ENCODE measurements around the gene WDR18. TPM values are rescaled to one million over a fixed set of nuclear protein-coding genes. Genes with fewer than 3 reads are reported as not detected.

Gene WDR18
- total RNA-seq, 4 donors from 2014 or later, result 25.0 to 52.6 (median 42.2) TPM

DNA sequence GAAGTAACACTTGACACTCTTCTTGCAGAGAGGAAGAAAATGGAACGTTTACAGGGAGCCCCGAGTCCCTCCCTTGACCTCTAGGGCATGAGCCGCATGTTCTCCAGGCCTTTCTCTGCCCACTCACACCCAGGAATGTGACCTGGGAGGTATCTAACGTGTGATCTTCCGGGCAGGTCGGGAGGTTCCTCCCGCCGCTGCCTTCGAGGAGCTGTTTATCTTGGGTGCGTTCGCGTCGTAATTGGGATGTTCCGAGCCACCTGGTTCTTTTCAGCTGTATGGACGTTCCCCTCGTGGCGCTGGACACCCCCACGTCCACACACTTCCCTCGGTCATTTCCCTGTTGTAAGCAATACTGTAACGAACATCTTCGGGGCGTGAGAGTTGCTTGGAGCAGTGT lies 44.7 kb upstream of the WDR18 start:
- Histone ChIP-seq H3K4me1 (peaks cover 50% of the 10 kb centered on the region), H3K9me3 (no peaks in the 10 kb centered on the region), H3K36me3 (no peaks in the 10 kb centered on the region), H3K27ac (no peak overlapping the region), H3K27me3 (no peaks in the 10 kb centered on the region), H3K4me3 (no peak overlapping the region)
- whole genome bisulfite sequencing, result 88% methylated on average over 21 of the region's 22 CpGs
- TF ChIP-seq, protein P1, sequence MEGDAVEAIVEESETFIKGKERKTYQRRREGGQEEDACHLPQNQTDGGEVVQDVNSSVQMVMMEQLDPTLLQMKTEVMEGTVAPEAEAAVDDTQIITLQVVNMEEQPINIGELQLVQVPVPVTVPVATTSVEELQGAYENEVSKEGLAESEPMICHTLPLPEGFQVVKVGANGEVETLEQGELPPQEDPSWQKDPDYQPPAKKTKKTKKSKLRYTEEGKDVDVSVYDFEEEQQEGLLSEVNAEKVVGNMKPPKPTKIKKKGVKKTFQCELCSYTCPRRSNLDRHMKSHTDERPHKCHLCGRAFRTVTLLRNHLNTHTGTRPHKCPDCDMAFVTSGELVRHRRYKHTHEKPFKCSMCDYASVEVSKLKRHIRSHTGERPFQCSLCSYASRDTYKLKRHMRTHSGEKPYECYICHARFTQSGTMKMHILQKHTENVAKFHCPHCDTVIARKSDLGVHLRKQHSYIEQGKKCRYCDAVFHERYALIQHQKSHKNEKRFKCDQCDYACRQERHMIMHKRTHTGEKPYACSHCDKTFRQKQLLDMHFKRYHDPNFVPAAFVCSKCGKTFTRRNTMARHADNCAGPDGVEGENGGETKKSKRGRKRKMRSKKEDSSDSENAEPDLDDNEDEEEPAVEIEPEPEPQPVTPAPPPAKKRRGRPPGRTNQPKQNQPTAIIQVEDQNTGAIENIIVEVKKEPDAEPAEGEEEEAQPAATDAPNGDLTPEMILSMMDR (IDR thresholded peaks at IDR 0.05), result no peak
- TF ChIP-seq EP300 (IDR thresholded peaks at IDR 0.05) (no peak), POLR2A (IDR thresholded peaks at IDR 0.05) (no peak), POLR2AphosphoS5 (IDR thresholded peaks at IDR 0.05) (no peak)
- DNase-seq (ENCODE audit: low spot score in 2 of 2), result no peak

DNA sequence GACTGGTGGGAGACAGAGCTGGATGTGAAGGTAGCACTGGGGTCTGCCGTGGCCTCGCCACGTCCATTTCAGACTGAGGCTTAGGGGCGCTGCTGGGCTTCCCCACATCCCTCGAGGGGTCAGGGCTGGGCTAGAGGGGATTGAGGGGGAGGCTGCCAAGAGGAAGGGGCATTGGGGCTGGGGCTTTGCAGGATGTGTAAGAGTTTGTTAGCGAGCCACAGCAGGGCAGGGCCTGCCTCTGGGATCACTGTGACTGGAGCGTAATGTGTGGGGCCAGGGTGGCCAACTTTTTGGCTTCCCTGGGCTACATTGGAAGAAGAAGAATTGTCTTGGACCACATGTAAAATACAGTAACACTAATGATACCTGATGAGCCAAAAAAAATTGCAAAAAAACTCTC lies 44.2 kb upstream of the WDR18 start:
- H3K27ac ChIP-seq, result no peak overlapping the region
- no peak overlapping the region for H3K4me3 ChIP-seq
- no peaks in the 10 kb centered on the region for H3K9me3 ChIP-seq
- H3K4me1 ChIP-seq, result peaks cover 49% of the 10 kb centered on the region
- TF ChIP-seq POLR2AphosphoS5 (IDR thresholded peaks at IDR 0.05), result no peak
- WGBS, result 96% methylated on average over 7 of the region's 7 CpGs
- H3K27me3 ChIP-seq, result no peaks in the 10 kb centered on the region
- H3K36me3 ChIP-seq, result no peaks in the 10 kb centered on the region
- no peak for DNase-seq (ENCODE audit: low spot score in 2 of 2)

DNA sequence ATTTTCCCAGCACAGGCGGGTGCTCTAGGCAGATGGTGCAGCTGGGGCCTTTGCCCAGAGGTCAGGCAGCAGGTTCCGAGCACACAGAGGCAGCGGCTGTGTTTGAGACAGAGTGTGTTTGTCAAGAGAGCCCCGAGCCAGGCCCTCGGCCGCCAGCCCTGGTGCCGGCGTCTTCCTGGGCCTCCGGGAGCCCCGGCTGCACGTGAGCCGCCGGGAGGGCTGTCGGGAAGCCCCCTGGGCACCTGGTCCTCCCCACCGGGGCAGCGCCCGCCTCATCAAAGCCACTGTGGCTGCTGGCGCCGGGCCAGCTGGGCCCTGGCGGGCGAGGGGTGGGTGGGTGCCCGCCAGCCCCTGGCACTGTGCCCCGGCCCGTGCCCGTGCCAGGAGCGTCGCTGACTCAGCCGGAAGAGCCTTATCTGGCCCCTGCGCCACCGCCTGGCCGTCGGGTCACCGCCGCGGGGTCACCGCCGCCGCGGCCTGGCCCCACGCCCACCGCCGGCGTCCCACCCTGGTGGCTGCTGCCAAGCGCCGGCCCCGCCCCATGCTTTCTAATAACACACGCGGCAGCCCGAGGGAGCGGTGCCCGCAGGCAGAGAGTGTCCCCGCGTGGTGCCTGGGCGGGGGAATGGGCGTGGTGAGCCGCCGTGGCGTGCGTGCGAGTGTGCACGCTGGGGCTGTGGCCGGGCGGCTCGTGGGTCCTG lies 43.4 kb upstream of the WDR18 start:
- H3K36me3 ChIP-seq, result no peaks in the 10 kb centered on the region
- peak; percentile 89 to 90 for DNase-seq (ENCODE audit: low spot score in 2 of 2)
- peak overlapping the region; percentile 38 for H3K4me3 ChIP-seq
- H3K4me1 ChIP-seq, result peaks cover 45% of the 10 kb centered on the region
- no peaks in the 10 kb centered on the region for H3K27me3 ChIP-seq
- WGBS, result 0% methylated on average over 1 of the region's 64 CpGs
- H3K9me3 ChIP-seq, result no peaks in the 10 kb centered on the region
- peak overlapping the region; percentile 78 for H3K27ac ChIP-seq
- no peak for TF ChIP-seq POLR2A (IDR thresholded peaks at IDR 0.05)
- TF ChIP-seq EP300 (IDR thresholded peaks at IDR 0.05), result no peak
- peak in 1 of 3 donors; percentile 45 for TF ChIP-seq POLR2AphosphoS5 (IDR thresholded peaks at IDR 0.05)

DNA sequence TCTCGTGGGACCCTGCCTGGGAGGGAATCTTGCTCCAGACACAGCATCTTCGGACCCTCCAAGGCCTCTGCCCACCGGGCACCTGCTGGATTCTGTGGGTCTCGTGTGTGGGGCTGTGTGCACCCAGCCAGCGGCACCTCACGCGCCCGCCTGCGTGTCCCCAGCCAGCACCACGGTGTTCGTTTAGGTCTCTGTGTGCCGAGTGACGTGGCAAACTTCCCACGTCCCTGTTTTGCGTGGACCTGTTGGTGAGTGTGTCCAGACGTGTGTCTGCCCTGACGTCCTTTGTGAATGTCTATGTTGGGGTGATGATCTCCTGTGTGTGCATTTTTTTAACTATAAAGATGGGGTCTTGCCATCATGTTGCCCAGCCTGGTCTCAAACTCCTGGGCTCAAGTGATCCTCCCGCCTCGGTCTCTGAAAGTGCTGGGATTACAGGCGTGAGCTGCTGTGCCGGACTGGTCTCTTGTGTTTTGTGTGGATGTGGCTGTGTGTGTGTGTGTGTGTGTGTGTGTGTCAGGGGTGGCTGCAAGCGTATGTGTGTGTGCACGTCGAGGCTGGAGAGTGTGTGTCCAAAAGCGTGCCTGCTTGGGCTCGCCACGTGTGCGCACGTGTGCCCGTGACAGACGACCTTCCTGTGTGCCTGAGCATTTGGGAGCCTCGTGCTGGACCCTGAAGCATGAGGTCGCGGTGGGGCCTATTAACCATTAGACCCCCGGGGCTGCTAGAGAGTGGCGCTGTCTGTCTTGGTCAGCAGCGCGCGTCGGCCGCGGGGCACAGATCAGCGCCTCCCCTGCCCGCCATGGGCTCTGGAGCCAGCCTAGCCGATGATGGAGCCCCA lies 42.6 kb upstream of the WDR18 start:
- H3K27me3 ChIP-seq, result no peaks in the 10 kb centered on the region
- H3K36me3 ChIP-seq, result no peaks in the 10 kb centered on the region
- no peak for TF ChIP-seq POLR2A (IDR thresholded peaks at IDR 0.05)
- no peak for TF ChIP-seq EP300 (IDR thresholded peaks at IDR 0.05)
- TF ChIP-seq, protein P1 (IDR thresholded peaks at IDR 0.05), result no peak
- TF ChIP-seq POLR2AphosphoS5 (IDR thresholded peaks at IDR 0.05), result no peak
- DNase-seq (ENCODE audit: low spot score in 2 of 2), result no peak
- H3K9me3 ChIP-seq, result no peaks in the 10 kb centered on the region
- peaks cover 45% of the 10 kb centered on the region for H3K4me1 ChIP-seq
- WGBS, result 61% methylated on average over 32 of the region's 45 CpGs
- peak overlapping the region; percentile 38 for H3K4me3 ChIP-seq
- peak overlapping the region; percentile 78 for H3K27ac ChIP-seq

DNA sequence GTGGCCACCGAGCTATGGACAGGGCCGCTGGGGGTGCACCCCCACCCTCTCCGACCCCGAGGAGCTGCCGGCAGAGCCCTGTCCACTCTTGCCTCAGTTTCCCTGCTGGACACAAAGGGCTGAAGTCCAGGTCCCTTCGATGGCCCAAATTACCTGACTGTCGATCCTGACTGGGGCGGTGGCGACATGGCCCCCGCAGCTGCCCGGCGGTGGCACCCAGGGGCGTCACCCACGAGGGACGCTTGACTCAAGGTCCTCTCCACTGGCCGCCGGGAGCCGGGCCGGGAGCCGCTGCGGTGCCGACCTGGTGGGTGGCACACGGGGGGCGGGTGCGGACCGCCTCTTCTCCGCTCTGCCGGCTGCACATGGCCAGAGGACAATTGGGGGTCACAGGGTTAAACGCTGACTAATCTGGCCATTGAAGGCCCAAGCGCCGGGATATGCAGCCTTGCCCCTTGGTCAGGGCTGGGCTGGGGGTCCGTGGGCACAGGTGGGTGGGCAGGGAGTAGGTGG lies 42.0 kb upstream of the WDR18 start:
- Histone ChIP-seq H3K4me1 (peaks cover 45% of the 10 kb centered on the region), H3K4me3 (no peak overlapping the region), H3K27ac (no peak overlapping the region), H3K36me3 (no peaks in the 10 kb centered on the region), H3K27me3 (no peaks in the 10 kb centered on the region), H3K9me3 (no peaks in the 10 kb centered on the region)
- 98% methylated on average over 11 of the region's 32 CpGs for WGBS
- no peak for DNase-seq (ENCODE audit: low spot score in 2 of 2)
- TF ChIP-seq, protein P1 (IDR thresholded peaks at IDR 0.05), result no peak
- TF ChIP-seq EP300 (IDR thresholded peaks at IDR 0.05) (no peak), POLR2AphosphoS5 (IDR thresholded peaks at IDR 0.05) (no peak)
